GM18517 (cell line): ENCODE data around the gene FBRS.
A peak's percentile ranks its signal among the peaks of the same experiment; 100 is the strongest.

Source experiments
- ATAC-seq: cut with Tn5 transposase; IDR thresholded peaks from one replicate; pipeline ENCODE4 v1.9.1; 2021; ENCODE audit warnings: mild to moderate bottlenecking, moderate library complexity; ENCODE audit not compliant: unreplicated experiment

Gene FBRS

GRCh38 chr16:30641378-30641982, 16.8 kb upstream of the FBRS start:
- ATAC-seq: no peak

GRCh38 chr16:30644334-30644830, 13.8 kb upstream of the FBRS start:
- no peak for ATAC-seq

GRCh38 chr16:30645727-30646126, 12.5 kb upstream of the FBRS start:
- ATAC-seq: no peak

- ATAC-seq: no peak
Observed at GRCh38 chr16:30647274-30647571, 11.0 kb upstream of the FBRS start.

- no peak for ATAC-seq
Observed at GRCh38 chr16:30649725-30650368, 8.4 kb upstream of the FBRS start.

- ATAC-seq: peak; percentile 74
Observed at GRCh38 chr16:30650369-30651123, 7.7 kb upstream of the FBRS start, which contains the start of gene PRR14. TSS of gene PRR14 (plus strand) at chr16:30650960. CDS start at chr16:30651646, 686 bp downstream.

- ATAC-seq: peak; percentile 27
Observed at GRCh38 chr16:30651124-30652004, 6.9 kb upstream of the FBRS start.

GRCh38 chr16:30652005-30652296, 6.3 kb upstream of the FBRS start:
- ATAC-seq: no peak

GRCh38 chr16:30652718-30653117, 5.5 kb upstream of the FBRS start:
- ATAC-seq: no peak

- no peak for ATAC-seq
Observed at GRCh38 chr16:30654856-30655255, 3.4 kb upstream of the FBRS start.

GRCh38 chr16:30655815-30656347, 2.4 kb upstream of the FBRS start:
- ATAC-seq: no peak

- ATAC-seq: no peak
Observed at GRCh38 chr16:30656388-30656787, 1.8 kb upstream of the FBRS start.

- ATAC-seq: no peak
Observed at GRCh38 chr16:30656974-30657865, 1.0 kb upstream of the FBRS start.

GRCh38 chr16:30658731-30659506, 688 bp downstream of the FBRS start:
- ATAC-seq: peak; percentile 37

GRCh38 chr16:30659507-30660423, 1.5 kb downstream of the FBRS start:
- ATAC-seq: no peak

- ATAC-seq: no peak
Observed at GRCh38 chr16:30660424-30661261, 2.4 kb downstream of the FBRS start.

- ATAC-seq: no peak
Observed at GRCh38 chr16:30662449-30662848, 4.2 kb downstream of the FBRS start.
